ENCODE results near the gene AKAP9. TPM values are rescaled to one million over a fixed set of nuclear protein-coding genes. Genes with fewer than 3 reads are reported as not detected.
"Not testable (repeated sequence)": the region's sequence is repeated elsewhere in the genome, so short reads cannot be mapped to it uniquely, and the experiment has no call there.

The AKAP9 gene
- total RNA-seq, 1 donor from 2014 or later = 44.1 TPM

GRCh38 chr7:92142791-92143190 lies 202.1 kb downstream of the AKAP9 start:
- DNase-seq (ENCODE audit: missing footprints); intact Hi-C loops (cut with DNase I); ATAC-seq: not testable (repeated sequence)

DNA sequence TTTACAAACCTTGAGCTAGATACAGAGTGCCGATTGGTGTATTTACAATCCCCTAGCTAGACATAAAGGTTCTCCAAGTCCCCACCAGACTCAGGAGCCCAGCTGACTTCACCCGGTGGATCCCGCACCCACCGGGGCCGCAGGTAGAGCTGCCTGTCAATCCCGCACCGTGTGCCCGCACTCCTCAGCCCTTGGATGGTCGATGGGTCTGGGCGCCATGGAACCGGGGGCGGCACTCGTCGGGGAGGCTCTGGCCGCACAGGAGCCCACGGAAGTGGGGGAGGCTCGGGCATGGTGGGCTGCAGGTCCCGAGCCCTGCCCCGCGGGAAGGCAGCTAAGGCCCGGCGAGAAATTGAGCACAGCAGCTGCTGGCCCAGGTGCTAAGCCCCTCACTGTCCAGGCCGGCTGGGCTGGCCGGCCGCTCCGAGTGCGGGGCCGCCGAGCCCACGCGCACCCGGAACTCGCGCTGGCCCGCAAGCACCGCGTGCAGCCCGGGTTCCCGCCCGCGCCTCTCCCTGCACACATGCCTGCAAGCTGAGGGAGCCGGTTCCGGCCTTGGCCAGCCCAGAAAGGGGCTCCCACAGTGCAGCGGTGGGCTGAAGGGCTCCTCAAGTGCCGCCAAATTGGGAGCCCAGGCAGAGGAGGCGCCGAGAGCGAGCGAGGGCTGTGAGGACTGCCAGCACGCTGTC lies 202.7 kb downstream of the AKAP9 start:
- intact Hi-C loops (cut with DNase I); ATAC-seq: not testable (repeated sequence)
- DNase-seq (ENCODE audit: missing footprints) = peak; percentile 51

DNA sequence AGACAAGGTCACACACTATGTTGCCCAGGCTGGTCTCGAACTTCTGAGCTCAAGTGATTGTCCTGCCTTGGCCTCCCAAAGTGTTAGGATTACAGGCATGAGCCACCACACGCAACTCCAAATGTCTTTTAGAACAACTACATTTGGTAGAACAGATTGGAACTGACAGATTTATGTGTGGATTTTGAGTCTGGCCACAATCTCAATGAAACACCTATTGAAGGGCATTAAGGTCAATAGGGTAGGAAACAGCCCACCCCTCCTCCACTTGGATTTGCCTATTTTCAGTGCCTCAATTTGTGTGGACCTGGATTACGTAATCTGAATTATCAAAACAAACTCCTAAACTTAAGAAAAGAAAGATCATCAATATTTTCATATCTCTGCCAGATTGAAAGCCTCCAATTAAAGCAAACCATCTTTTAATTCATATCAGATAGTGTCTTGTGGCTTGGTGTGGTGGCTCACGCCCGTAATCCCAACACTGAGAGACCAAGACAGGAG lies 209.1 kb downstream of the AKAP9 start:
- DNase-seq (ENCODE audit: missing footprints) (no peak), ATAC-seq (no peak)
- intact Hi-C loops (cut with DNase I) = no loop called here

DNA sequence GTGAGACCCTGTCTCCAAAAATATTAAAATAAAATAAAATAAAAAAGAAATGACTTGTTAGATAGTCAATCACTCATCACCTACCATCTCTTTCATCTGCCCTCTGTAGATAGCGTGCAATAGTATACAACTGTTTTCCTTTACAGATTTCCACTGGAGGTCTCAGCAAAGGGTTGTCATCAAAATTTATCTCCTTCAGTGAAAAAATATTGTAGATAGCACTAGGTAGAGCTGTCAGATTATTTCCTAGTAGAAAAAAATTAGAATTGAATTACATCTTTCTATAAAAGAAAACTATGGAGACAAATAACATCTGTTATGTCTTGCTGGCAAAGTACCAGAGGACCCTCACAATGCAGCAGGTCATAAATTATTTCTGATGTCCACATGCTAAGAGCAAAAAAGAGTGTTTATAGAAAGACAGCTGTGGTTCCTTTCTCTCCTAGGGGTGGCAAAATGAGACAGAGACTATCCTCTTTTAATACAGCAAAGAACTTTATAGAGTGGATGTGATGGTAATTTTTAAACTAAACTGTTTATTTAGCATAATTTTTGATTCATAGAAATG lies 209.9 kb downstream of the AKAP9 start:
- DNase-seq (ENCODE audit: missing footprints) = no peak
- intact Hi-C loops (cut with DNase I) = no loop called here
- no peak for ATAC-seq

DNA sequence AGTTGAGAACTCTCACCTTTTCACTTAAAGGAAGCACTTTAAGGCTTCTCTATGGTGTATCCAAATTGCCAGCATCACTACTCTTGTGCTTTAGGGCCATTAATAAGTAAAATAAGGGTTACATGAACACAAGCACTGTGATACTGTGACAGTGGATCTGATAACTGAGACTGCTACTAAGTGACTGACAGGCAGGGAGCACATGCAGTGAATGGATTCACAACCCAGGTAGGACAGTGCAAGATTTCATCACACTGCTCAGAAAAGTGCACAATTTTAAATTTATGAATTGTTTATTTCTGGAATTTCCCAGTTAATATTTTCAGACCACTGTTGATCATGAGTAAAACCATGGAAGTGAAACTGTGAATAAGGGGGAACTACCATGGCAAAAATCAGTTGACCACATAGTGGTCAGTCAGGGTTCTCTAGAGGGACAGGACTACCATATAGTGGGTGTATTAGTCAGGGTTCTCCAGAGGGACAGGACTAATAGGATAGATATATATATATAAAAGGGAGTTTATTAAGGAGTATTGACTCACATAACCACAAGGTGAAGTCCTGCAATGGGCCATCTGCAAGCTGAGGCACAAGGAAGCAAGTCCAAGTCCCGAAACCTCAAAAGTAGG lies 214.6 kb downstream of the AKAP9 start:
- intact Hi-C loops (cut with DNase I) = no loop called here
- ATAC-seq (no peak), DNase-seq (ENCODE audit: missing footprints) (no peak)

DNA sequence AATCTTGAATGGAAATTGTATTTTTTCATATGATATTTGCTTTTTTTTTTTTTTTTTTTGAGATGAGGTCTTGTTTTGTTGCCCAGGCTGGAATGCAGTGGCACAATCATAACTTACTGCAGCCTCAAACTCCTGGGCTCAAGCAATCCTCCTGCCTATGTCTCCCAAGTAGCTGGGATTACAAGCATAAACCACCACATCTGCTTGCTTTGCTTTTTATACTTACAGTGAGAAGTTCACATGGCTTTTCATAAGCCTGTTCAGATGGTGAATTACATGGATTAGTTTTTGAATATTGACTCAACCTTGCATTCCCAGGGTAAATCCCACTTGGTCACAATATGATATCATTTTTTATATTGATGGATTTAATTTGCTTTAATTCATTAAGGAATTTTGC lies 216.3 kb downstream of the AKAP9 start:
- DNase-seq (ENCODE audit: missing footprints) = no peak
- ATAC-seq = no peak
- intact Hi-C loops (cut with DNase I) = no loop called here

GRCh38 chr7:92158660-92159575 lies 218.3 kb downstream of the AKAP9 start:
- no peak for ATAC-seq
- DNase-seq (ENCODE audit: missing footprints) = no peak
- intact Hi-C loops (cut with DNase I) = no loop called here

Other genes starting within 250 kb of the AKAP9 start
- gene MTERF1, start 60.2 kb upstream of the AKAP9 start, total RNA-seq = 9.9 TPM
- gene CYP51A1, start 193.6 kb downstream of the AKAP9 start, total RNA-seq = 19.3 TPM
- gene LRRD1, start 238.3 kb downstream of the AKAP9 start, total RNA-seq = not detected

Data from Right ventricle myocardium inferior (tissue), 1 donor.